GM19463 (cell line): ENCODE data around the gene CNTN1.
A peak's percentile ranks its signal among the peaks of the same experiment; 100 is the strongest.

ENCODE experiments used
- ATAC-seq: cut with Tn5 transposase; IDR thresholded peaks from one replicate; pipeline ENCODE4 v1.9.1; 2021; ENCODE audit warnings: mild to moderate bottlenecking, moderate library complexity; ENCODE audit not compliant: unreplicated experiment

CNTN1 gene

DNA sequence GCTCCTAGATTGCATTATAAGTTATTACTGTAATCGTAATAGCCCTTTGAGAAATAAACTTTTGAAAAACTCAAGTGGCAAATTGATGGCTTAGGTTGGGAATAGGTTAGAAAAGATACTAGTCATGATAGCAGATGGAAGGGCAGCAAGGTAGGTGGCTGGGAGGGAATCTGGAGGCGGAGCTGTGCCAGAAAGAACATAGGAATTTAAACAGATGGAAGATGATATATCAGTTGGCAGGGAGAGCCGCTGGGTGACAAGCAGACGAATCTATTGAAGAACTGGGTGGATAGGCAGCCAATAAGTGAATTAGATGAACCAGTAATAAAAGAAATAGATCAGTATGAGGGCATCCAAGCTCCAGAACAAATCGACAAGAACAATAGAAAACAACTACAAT is 142.1 kb downstream of the CNTN1 start:
- ATAC-seq = no peak

DNA sequence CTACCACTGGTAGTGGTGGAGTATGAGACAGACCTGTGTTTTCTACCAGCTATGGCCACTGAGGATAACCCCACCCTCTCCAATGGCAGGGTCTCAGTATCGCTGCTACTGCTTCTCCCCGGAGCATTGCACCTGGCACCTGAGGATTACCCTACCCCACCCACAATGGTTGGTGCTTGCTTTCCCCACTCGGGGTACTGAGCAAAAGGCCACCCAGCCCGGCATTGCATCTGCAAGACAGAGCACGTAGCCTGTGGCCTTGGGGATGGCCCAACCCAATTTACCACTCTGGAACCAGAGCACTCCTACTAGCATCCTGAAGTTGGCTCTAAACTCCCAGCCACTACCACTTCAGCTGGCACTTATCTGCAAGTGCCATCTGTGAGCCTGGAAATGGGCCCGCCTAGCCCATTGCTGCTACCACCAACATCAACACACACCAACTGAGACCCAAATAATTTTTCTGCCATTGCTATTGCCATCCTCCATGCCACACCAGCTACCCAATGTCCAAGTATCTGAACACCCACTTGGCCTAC is 145.7 kb downstream of the CNTN1 start:
- ATAC-seq = no peak

GRCh38 chr12:40843495-40843894 is 151.3 kb downstream of the CNTN1 start:
- ATAC-seq = no peak

DNA sequence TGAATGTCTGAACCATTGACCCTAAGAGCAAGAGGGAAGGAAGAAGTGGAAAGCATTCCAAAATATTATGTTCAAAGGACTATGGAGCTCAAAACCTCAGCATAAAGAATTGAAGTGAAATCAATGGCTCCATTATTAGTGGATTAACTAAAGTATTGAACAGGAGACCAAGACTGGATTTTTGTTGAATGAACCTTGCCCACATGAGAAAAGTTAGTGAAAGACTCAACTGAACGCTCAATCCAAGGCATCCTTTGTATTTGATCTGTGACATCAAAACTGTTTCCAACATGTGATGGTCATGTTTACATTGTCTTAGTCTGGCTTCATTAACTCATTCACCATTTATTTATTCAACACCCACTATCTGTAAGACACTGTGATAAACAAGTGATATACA is 161.0 kb downstream of the CNTN1 start:
- no peak for ATAC-seq

- no peak for ATAC-seq
These were observed 162.4 kb downstream of the CNTN1 start for GRCh38 chr12:40854604-40855003.

- ATAC-seq = no peak
These were observed 172.7 kb downstream of the CNTN1 start for GRCh38 chr12:40864891-40865290.

- no peak for ATAC-seq
These were observed 178.7 kb downstream of the CNTN1 start for GRCh38 chr12:40870981-40871380.

DNA sequence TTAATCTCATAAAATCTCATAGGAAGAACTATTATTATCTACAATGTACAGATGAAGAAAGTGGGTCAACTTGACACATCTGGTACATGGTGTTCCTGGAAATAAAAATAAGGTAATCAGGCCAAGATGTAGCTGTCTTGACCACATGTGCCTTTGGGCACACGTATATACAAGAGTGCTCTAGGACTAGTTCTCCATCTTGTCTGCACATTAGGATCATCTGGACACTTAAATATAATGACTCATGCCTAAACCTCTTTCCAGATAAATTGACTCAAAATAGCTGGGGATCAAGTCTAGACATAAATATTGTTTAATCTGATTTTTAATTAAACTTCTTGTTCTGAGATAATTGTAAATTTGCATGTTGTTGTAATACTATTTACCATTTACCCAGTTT is 182.6 kb downstream of the CNTN1 start:
- ATAC-seq = no peak

DNA sequence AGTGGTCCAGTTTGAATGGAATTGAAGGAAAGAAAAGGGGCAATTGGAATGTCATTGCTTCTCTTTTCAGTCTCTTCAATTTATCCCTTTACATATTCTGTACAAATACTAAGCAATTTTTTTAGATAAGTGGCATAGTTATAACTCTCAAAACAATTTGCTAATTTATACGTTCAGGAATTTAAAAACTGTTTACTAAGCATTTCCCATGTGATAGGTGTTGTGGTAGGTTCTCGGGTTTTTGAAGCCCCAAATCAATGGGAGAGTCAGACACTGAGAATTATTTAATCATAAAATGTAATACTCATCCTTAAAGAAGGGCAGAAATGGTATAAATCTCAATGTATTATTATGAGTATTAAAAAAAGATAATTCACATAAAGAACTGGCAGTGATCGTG is 197.1 kb downstream of the CNTN1 start:
- no peak for ATAC-seq

DNA sequence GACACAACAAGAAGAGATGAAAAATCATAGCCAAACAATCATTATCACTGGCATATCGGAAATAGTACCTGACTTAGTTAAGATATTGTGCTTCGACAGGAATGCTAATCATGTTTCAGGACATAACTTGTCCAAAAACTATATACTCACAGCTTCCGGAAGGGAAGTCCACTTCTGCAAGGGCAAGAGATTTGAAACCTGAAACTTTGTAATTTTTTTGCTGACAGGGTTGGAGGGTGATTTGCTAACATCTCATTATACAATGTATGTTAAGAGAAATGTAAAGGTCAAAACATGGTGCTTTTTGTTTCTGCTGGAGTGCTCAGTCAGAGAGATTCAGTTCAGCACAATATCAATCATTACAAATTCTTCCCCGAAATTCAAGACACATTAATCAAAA is 200.3 kb downstream of the CNTN1 start:
- ATAC-seq = no peak

DNA sequence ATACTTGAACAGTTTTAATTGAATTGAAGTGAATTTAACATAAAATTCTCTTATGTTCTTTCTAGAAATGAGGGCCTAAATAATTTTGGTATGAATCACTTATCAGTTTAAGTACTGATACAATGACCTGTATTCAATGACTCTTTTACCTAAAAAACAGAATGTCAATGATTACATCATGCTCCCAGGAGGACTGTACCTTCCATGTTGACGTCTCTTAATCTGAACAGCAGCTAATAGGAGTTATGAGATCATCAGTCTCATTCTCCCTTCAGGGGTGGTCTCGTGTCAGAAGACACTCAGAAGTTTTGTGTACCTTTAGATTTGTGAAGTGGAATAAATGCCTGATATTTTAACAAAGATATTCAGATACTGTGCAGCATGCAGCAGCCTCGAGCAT is 206.3 kb downstream of the CNTN1 start:
- ATAC-seq = no peak

DNA sequence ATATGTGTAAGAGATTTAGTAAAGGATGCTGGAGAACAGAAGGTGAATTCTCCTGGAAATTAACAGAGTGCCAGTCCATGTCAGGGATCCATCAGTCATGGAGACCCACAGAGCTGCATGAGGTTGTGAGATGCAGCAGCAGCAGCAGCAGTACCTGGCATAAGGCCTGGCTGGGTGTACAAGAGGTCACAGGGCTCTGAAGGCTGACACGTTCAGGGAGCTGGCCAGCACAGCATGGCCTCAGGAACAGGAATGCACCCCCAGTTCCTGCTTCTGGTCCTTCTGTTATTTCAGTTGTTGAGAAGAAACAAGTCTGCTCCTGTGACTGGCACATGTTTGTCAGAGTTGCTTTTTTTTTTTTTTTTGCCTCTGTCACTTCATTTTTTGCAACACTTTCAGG is 210.8 kb downstream of the CNTN1 start:
- ATAC-seq = no peak

DNA sequence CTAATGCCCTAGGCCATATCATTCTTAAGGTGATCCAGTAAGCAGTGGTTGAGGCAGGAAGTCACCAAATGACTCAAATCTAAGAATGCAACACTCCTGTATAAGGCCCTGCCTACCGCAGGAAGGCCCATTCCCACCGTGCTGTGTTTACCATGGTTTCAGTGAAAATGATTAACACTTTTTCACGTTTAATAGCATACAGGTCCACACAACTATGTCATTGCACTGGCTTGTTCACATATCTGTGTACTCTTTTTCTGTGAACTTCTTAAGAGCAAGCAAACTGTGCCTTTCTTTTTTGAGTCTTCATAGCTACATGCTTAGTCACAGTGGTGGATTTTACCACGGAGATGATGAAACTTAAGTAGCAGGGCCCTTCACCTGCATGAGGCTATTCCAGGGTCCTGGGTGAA is 214.9 kb downstream of the CNTN1 start:
- ATAC-seq = peak; percentile 86

DNA sequence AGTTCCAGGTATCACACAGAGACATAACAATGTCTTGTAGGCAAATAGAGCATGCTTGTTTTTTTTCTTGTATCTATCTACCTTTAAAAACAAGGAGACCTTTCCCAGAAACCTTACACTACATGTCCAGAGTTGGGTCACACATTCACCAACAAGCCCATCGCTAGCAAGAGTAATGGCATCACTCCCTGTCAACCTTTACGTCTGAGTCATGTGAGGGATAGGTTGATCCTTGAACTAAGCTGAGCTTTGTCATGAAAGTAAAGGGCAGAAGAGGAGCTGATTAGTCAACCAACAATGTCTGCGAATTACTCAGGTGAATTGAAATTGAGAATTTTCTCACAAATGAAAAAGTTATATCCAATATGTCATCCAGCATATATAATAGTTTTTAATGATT is 219.4 kb downstream of the CNTN1 start:
- no peak for ATAC-seq

DNA sequence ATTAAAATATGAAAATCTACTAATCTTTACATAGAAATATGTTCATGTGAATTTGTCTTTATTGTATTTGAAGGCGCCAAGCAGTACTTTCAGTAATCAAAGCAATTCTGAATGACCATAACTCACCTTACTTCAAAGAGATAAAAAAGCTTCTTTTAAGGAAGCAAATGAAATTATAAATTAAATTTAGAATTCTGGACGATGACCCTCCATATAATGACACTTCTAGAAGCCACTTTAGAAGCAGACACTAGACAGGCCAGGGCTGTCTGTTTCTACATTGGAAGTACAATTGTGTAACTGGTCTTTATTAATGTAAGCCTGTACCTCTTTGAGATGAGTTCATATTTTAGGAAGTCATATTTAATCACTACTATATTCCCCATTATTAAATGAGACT is 222.9 kb downstream of the CNTN1 start:
- ATAC-seq = no peak

- ATAC-seq = no peak
These were observed 225.3 kb downstream of the CNTN1 start for GRCh38 chr12:40917561-40917960.

- ATAC-seq = no peak
These were observed 229.4 kb downstream of the CNTN1 start for GRCh38 chr12:40921563-40922163.

DNA sequence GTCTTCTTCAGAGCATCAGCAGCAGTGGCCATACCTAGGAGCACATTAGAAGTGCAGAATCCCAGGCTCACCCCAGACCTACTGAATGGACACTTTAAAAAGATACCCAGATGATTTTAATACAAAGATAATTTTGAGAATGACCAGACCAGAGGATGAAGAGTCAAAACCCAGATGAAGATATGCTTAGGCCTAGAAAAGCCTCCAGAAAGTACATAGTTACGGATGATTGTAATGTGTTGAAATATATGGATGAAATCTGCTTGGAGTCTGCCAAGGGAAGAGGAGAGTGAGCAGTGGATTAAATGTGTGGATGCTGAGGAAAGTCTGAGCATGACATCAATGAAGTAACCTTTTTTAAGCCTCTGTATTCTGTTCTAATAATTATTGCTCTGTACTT is 245.7 kb downstream of the CNTN1 start:
- ATAC-seq = no peak

- no peak for ATAC-seq
These were observed 250.1 kb downstream of the CNTN1 start for GRCh38 chr12:40942326-40942725.

DNA sequence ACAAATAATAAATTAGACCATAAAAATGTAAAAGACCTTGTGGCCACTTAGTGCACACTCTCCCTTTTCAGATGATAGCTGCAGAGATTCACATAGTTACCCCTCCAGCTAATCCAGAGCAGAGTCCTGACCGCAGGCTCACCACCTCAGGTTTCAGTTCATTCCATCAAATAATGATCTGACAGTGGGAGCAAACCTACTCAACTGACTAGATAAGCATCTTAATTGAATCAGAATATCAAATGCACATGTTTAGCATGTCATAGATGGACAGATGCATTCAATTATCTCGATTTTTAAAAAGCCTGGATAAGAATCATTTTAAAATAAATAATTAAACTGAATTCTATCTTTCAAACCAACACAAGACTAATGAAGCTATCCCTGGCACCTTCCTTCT is 253.5 kb downstream of the CNTN1 start:
- ATAC-seq = no peak

GRCh38 chr12:40946612-40947194 is 254.5 kb downstream of the CNTN1 start:
- ATAC-seq = no peak

DNA sequence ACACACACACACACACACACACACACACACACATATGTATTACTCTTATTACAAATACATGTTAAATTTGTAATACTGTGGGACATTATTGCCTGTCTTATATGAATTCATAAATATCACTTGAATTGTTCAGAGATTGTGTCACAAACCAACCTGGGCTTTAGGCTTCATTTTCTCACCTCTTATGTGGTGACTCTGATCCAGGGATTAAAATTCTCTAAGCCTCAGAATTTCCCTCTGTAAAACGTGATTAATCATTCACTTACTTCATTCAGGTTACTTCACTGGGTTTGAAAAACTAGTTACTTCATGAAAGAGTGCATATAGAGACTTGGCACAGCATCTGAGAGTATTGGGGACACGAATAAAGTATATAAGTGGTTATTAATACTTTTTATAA is 255.6 kb downstream of the CNTN1 start:
- no peak for ATAC-seq

DNA sequence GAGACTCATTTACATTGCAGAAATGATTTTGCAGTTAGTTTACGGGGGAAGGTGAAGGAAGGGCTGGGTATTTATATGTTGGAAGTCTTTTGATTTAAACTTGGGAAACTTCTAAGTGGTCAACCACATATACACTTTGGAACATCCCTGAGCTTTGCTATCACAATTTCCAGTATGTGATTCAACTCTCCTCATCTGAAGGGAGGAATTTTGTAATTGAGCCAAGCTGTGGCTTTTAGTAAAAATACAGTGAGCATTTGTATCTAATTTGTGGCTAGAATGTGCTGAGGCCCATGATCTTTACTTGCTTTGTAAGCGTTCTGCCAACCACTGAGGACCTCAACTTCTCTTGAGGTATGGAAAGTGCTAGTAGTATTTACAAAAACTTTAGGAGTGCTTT is 260.8 kb downstream of the CNTN1 start:
- ATAC-seq = no peak
